NCI-H345 (cell line): ENCODE measurements around the gene GPR180.
A peak's percentile ranks its signal among the peaks of the same experiment; 100 is the strongest.

ENCODE experiments used
- DNase-seq: peaks from one replicate; lab custom pipeline; 2025; lab: John Stamatoyannopoulos, UW

Gene GPR180

GRCh38 chr13:94656176-94656575, 54.5 kb downstream of the GPR180 start:
- DNase-seq: no peak

GRCh38 chr13:94656766-94657165, 55.1 kb downstream of the GPR180 start:
- no peak for DNase-seq

GRCh38 chr13:94657167-94657566, 55.5 kb downstream of the GPR180 start:
- peak; percentile 16 for DNase-seq

GRCh38 chr13:94658926-94659597, 57.4 kb downstream of the GPR180 start:
- no peak for DNase-seq

- no peak for DNase-seq
Observed at GRCh38 chr13:94659598-94659946, 57.9 kb downstream of the GPR180 start.

- DNase-seq: peak; percentile 51
Observed at GRCh38 chr13:94660695-94661326, 59.2 kb downstream of the GPR180 start.

GRCh38 chr13:94661406-94661805, 59.7 kb downstream of the GPR180 start:
- no peak for DNase-seq

GRCh38 chr13:94662274-94662945, 60.8 kb downstream of the GPR180 start:
- no peak for DNase-seq

GRCh38 chr13:94664889-94665288, 63.2 kb downstream of the GPR180 start:
- DNase-seq: no peak

- DNase-seq: no peak
Observed at GRCh38 chr13:94666065-94666464, 64.4 kb downstream of the GPR180 start.

GRCh38 chr13:94667190-94667589, 65.5 kb downstream of the GPR180 start:
- DNase-seq: no peak

GRCh38 chr13:94672400-94672799, 70.7 kb downstream of the GPR180 start:
- DNase-seq: no peak

GRCh38 chr13:94673851-94674250, 72.2 kb downstream of the GPR180 start:
- no peak for DNase-seq

- peak; percentile 73 for DNase-seq
Observed at GRCh38 chr13:94674609-94675348, 73.1 kb downstream of the GPR180 start.

GRCh38 chr13:94677799-94678198, 76.1 kb downstream of the GPR180 start:
- DNase-seq: no peak

- no peak for DNase-seq
Observed at GRCh38 chr13:94678845-94679244, 77.2 kb downstream of the GPR180 start.

GRCh38 chr13:94679614-94680013, 78.0 kb downstream of the GPR180 start:
- DNase-seq: no peak

GRCh38 chr13:94682229-94682628, 80.6 kb downstream of the GPR180 start:
- no peak for DNase-seq

- DNase-seq: no peak
Observed at GRCh38 chr13:94683409-94683808, 81.8 kb downstream of the GPR180 start.
